SH-SY5Y (cell line): ENCODE measurements around the gene MCRIP1.

Source experiments
- GATA2 ChIP-seq: IDR thresholded peaks from 2 replicates; pipeline ENCODE4 v1.6.1; 2011; ENCODE audit warnings: mild to moderate bottlenecking, low read depth, low read length
- GATA3 ChIP-seq: IDR thresholded peaks from 2 replicates; pipeline ENCODE4 v1.6.1; 2011; ENCODE audit warnings: low read depth, mild to moderate bottlenecking, low read length, moderate library complexity

DNA sequence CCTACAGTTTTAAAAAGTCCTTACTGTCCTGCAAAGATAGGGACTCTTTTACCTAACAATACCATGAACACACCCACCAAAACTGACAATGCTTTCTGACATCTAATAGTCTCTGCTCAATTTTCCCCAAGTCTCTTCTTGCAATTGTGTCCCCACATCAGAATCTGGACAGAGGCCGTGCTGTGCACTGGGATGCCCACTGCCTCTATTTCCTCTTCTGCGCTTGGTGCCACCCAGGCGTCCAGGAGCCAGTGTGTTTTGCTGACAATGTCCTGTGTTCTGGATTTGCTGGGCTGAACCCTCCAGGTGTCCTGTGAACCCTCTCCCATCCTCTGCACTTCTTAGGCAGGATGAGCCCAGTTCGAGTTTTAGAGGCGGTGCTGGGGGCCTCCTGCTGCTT is 44.5 kb upstream of the MCRIP1 start:
- TF ChIP-seq GATA3 (no peak), GATA2 (no peak)
